Measurements from ENCODE around the gene BAZ2A.

BAZ2A gene

DNA sequence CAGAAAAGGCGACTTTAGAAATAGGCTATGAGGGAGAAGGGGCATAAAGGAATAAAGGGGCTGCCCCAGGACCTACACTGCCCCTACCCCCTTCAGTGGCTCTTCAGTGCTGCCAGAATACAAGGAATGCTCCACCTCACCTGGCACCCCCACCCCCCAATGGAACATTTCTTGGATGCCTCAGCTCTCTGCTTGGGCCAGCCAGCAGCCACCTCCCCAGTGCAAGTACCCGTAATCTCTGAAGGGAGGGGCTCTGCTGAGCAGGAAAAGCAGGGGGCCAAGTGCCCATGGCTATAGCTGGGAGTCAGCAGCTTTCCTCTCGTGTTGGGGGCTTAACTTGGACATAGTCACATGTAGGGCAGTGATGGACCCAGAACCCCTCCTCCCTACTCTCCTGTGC, 33.3 kb downstream of the BAZ2A start:
- no peak for TF ChIP-seq CTCF (IDR thresholded peaks at IDR 0.05; ENCODE audit: low read length, missing control alignments)
- H3K4me3 ChIP-seq (replicated peaks; ENCODE audit: low read depth, low read length): no peak overlapping the region
- no peak for DNase-seq (ENCODE audit: low read depth)

DNA sequence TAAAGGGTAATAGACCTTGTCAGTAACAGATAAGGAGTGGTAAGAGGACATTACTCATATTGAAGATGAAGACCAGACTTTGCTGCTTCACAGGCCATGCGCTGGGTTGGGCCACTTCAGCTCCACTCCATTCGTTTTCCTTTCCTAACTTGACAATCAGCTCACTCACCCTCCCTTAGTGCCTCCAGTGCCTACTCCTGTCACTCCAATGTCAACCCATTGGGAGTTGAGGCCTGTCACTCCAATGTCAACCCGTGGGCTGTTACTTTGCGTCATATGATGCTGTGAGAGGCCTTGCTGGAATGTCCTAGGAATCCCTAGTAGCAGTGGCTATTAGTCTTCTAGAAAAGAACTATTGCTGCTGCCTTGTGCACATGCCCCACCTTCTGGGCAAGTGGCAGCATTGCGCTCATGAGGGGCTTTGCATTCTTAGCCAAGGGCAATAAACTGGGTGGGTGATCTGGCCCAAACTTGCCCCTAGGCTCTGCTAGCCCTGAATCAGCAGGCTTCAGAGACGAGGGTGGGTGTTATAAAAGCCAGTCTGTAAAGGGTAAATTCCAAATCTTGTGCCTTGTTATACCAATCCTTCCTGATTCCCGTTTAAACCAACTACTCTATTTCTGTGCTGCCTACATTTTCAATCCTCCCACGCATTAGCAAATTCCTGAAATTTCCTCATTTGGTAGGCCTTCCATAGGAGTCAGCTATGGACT, 36.1 kb downstream of the BAZ2A start:
- DNase-seq (ENCODE audit: low read depth): peak; percentile 87
- peak; percentile 99 for TF ChIP-seq CTCF (IDR thresholded peaks at IDR 0.05; ENCODE audit: low read length, missing control alignments)

DNA sequence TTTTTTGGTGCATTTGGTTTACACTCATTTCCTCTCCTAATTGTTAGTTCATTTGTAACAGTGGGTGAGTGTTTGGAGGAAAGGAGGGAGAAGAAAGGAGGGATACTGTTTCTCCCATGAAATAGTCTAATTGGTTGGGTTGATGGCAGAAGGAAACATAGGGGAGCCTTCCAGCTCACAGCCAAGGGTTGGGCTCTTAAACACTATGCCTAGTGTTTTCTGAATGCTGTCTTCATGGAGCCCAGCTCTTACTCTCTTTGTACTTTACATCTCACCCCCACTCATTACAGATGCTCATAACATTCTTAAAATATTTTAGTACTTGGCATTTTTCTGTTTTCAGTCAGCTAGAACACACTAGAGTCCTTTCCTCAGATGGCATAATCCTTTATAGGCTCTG, 38.2 kb downstream of the BAZ2A start:
- no peak for TF ChIP-seq CTCF (IDR thresholded peaks at IDR 0.05; ENCODE audit: low read length, missing control alignments)
- DNase-seq (ENCODE audit: low read depth): no peak
- no peak overlapping the region for H3K4me3 ChIP-seq (replicated peaks; ENCODE audit: low read depth, low read length)

More for the DNA sequence above, 36.1 kb downstream of the BAZ2A start:
- no peak overlapping the region for H3K4me3 ChIP-seq (replicated peaks; ENCODE audit: low read depth, low read length)

DNA sequence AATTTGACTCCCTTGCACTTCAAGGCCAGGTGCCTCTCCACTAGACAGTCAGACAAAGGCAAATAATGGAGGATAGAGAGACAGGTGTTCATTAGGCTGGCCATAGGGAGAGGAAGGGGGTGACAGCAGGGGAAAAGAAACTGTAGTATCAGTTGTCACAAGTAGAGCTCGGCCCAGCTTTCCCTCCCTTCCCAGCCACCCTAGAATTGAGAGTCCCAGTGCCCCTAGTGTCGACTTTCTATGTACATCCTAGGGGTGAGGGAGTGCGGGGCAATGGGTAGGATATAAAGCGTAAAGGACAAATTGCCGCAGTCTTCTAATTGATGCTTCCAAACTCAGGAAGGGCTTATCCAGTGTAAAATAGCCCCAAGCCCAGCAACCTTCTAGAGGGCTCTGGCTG, 39.0 kb downstream of the BAZ2A start:
- no peak for DNase-seq (ENCODE audit: low read depth)
- H3K4me3 ChIP-seq (replicated peaks; ENCODE audit: low read depth, low read length): no peak overlapping the region
- TF ChIP-seq CTCF (IDR thresholded peaks at IDR 0.05; ENCODE audit: low read length, missing control alignments): no peak

- DNase-seq (ENCODE audit: low read depth): peak; percentile 50
- no peak overlapping the region for H3K4me3 ChIP-seq (replicated peaks; ENCODE audit: low read depth, low read length)
- TF ChIP-seq CTCF (IDR thresholded peaks at IDR 0.05; ENCODE audit: low read length, missing control alignments): peak; percentile 68
Measured at GRCh38 chr12:56590237-56590830, 39.8 kb downstream of the BAZ2A start.

DNA sequence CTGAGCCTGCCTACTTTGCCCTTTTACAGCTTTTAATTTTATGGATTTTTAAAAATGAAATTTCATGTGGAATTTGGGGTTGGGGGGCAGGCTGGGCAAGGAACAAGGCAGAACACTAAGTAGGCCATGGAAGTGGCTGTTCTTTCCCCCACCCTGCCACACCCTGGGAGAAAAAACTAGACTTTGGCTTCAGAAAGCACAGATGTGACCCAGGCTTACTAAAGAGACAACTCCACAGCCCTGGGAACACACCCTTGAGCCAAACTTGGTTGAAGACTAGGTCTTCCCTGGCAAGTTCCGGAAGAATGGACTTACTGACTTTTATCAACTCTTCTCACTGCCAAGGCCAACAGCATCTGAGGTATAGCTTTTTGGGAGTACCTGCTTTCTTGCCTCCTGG, 40.3 kb downstream of the BAZ2A start:
- H3K4me3 ChIP-seq (replicated peaks; ENCODE audit: low read depth, low read length): no peak overlapping the region

More for the DNA sequence above, 40.3 kb downstream of the BAZ2A start:
- TF ChIP-seq CTCF (IDR thresholded peaks at IDR 0.05; ENCODE audit: low read length, missing control alignments): no peak
- no peak for DNase-seq (ENCODE audit: low read depth)
